Measurements from ENCODE around the gene EIF4E1B.

The EIF4E1B gene

GRCh38 chr5:176606032-176606431 lies 24.4 kb upstream of the EIF4E1B start:
- DNase-seq (ENCODE audit: low read depth in 1 of 2, low spot score in 1 of 2): no peak

GRCh38 chr5:176606875-176607274 lies 23.6 kb upstream of the EIF4E1B start:
- no peak for DNase-seq (ENCODE audit: low read depth in 1 of 2, low spot score in 1 of 2)

GRCh38 chr5:176608142-176608705 lies 22.3 kb upstream of the EIF4E1B start:
- DNase-seq (ENCODE audit: low read depth in 1 of 2, low spot score in 1 of 2): no peak

- no peak for DNase-seq (ENCODE audit: low read depth in 1 of 2, low spot score in 1 of 2)
Measured at GRCh38 chr5:176608937-176609723, 21.3 kb upstream of the EIF4E1B start.

- peak in 1 of 2 donors; percentile 47 for DNase-seq (ENCODE audit: low read depth in 1 of 2, low spot score in 1 of 2)
Measured at GRCh38 chr5:176609724-176610434, 20.6 kb upstream of the EIF4E1B start, which contains the start of gene GPRIN1. Gene GPRIN1, minus strand, starts transcription at chr5:176610156. Its CDS starts 10,322 bp downstream, at chr5:176599834.

GRCh38 chr5:176610435-176610773 lies 20.1 kb upstream of the EIF4E1B start:
- no peak for DNase-seq (ENCODE audit: low read depth in 1 of 2, low spot score in 1 of 2)

GRCh38 chr5:176611435-176611834 lies 19.0 kb upstream of the EIF4E1B start:
- peak in 1 of 2 donors; percentile 31 for DNase-seq (ENCODE audit: low read depth in 1 of 2, low spot score in 1 of 2)

GRCh38 chr5:176612008-176612407 lies 18.5 kb upstream of the EIF4E1B start:
- no peak for DNase-seq (ENCODE audit: low read depth in 1 of 2, low spot score in 1 of 2)

- DNase-seq (ENCODE audit: low read depth in 1 of 2, low spot score in 1 of 2): no peak
Measured at GRCh38 chr5:176612855-176613254, 17.6 kb upstream of the EIF4E1B start.

- no peak for DNase-seq (ENCODE audit: low read depth in 1 of 2, low spot score in 1 of 2)
Measured at GRCh38 chr5:176614805-176615478, 15.5 kb upstream of the EIF4E1B start.

GRCh38 chr5:176616511-176616910 lies 14.0 kb upstream of the EIF4E1B start:
- DNase-seq (ENCODE audit: low read depth in 1 of 2, low spot score in 1 of 2): no peak

GRCh38 chr5:176618783-176619182 lies 11.7 kb upstream of the EIF4E1B start:
- DNase-seq (ENCODE audit: low read depth in 1 of 2, low spot score in 1 of 2): no peak

GRCh38 chr5:176619203-176619568 lies 11.3 kb upstream of the EIF4E1B start:
- peak; percentile 26 to 60 for DNase-seq (ENCODE audit: low read depth in 1 of 2, low spot score in 1 of 2)

GRCh38 chr5:176619569-176620332 lies 10.7 kb upstream of the EIF4E1B start:
- DNase-seq (ENCODE audit: low read depth in 1 of 2, low spot score in 1 of 2): no peak

- DNase-seq (ENCODE audit: low read depth in 1 of 2, low spot score in 1 of 2): no peak
Measured at GRCh38 chr5:176620333-176620981, 10.0 kb upstream of the EIF4E1B start.

GRCh38 chr5:176621661-176622079 lies 8.8 kb upstream of the EIF4E1B start:
- no peak for DNase-seq (ENCODE audit: low read depth in 1 of 2, low spot score in 1 of 2)

- DNase-seq (ENCODE audit: low read depth in 1 of 2, low spot score in 1 of 2): no peak
Measured at GRCh38 chr5:176624142-176624541, 6.3 kb upstream of the EIF4E1B start.

- no peak for DNase-seq (ENCODE audit: low read depth in 1 of 2, low spot score in 1 of 2)
Measured at GRCh38 chr5:176624938-176625337, 5.5 kb upstream of the EIF4E1B start.

GRCh38 chr5:176625512-176625911 lies 5.0 kb upstream of the EIF4E1B start:
- DNase-seq (ENCODE audit: low read depth in 1 of 2, low spot score in 1 of 2): no peak

Measured in activated T-helper 1 cell treated with anti-CD3 and anti-CD28 coated beads, Interleukin-2, amount 50 U/mL, for 16 hours (primary cell).